Measurements from ENCODE around the gene TESPA1. TPM values are rescaled to one million over a fixed set of nuclear protein-coding genes. Genes with fewer than 3 reads are reported as not detected.

The TESPA1 gene, protein sequence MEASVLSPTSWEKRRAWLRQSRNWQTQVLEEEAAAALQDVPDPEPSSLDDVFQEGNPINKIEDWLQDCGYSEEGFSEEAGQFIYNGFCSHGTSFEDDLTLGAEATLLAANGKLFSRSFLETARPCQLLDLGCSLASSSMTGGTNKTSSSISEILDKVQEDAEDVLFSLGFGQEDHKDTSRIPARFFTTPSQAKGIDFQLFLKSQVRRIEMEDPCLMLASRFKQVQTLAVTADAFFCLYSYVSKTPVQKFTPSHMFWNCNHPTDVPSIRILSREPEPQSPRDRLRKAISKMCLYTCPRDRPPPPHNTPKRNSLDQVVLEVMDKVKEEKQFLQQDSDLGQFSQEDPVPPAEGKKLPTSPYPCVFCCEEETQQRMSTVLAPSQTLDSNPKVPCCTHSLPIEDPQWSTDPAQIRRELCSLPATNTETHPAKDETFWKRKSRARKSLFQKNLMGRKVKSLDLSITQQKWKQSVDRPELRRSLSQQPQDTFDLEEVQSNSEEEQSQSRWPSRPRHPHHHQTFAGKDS
- 221 and 225 TPM in 2 replicates for total RNA-seq

DNA sequence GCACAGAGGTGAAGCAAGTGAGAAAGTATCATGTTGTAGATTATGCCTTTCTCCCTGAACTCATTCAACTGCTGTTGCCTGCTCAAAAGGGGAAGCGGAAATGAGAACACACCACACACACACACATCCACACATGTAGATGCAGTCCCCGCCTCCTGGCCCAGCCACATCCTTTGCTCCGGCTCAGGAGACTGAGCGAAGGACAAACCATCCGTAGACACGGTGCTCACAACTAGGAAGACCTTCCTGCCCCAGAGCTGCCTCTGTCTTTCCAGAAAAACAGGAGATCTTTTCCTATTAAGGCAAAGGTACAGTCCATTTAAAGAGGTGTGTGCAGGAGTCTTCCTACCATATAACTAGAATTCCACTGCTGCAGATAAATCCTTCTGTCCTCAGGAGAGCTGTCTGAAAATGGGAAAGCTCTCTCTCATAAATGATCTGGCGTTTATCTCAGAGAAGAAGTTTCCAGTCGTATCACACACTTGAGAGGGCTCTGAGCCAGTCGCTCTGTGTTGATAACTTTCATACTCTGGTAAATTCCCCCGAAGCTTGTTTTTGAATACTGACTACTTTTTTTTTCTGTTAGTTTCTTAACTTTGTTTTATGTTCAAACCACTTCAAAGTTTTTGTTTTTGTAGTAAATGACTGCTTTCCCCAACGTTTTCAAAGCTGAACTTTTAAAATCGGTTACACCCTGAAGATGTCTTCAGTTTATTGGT lies at the start of gene TESPA1:
Gene TESPA1 (minus strand): TSS at position 105 of the 719 bp plus-strand sequence. CDS start 10,200 bp downstream, outside the sequence.
- intact Hi-C loops (cut with micrococcal nuclease), result loop anchor here (1.0 to 10.0 kb wide), 3 partner anchors 50 to 570 kb away; partner anchors contain the start of genes ITGA5 and NCKAP1L

DNA sequence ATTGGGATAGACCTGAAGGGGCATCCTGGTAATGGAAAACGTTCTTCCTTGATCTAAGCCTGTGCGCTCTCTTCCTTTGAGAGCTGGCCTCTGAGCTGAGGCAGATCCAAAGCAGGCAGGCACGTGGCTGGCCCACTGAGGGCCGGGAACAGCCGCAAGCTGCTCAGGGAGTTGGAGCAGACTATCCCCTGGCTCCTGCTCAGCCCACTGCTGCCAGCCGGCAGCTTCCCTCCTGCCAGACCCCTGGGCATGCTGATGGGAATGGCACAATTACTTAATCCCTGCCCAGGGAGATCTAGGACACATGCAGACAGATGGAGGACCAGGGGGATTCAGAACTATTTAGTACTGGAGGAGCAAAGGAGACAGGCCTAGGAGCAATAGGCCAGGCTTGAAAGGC lies 49.7 kb upstream of the TESPA1 start:
- intact Hi-C loops (cut with micrococcal nuclease), result no loop called here

DNA sequence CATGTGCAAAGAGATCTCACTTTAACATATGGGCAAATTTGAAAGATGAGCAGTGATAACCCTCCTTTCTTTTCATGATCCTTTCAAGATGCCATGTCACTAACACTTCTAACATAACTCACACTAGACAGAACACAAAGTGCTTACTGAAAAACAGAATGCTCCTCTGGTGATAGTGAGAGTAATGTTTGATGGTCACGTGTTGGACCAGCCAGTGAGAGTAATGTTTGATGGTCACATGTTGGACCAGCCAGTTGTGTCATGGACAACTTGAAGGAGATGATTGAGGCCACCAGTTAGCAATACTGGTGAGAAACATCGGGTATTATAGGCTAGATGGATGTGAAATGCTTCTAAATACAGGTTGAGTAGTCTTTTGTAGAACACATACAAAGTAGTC lies 40.9 kb upstream of the TESPA1 start:
- intact Hi-C loops (cut with micrococcal nuclease), result no loop called here

DNA sequence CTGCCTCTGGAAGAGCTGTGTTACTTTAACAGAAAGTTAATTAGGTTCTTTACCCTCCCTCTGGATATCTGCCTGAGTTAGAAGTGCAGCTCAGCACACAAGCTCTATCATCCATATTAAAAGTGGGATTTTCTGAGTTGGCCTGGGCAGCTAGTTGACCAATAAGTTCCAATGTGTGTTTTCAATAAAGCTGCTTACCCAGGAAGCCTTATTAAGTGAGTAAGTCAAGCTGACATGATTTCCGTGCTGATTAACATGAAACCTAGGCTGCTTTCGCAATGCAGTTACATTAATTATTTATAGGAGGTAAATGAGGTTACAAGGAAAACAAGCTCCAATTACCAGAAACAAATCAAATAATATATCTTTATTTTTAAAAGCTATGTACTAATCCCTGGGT lies 40.0 kb upstream of the TESPA1 start:
- intact Hi-C loops (cut with micrococcal nuclease), result no loop called here

DNA sequence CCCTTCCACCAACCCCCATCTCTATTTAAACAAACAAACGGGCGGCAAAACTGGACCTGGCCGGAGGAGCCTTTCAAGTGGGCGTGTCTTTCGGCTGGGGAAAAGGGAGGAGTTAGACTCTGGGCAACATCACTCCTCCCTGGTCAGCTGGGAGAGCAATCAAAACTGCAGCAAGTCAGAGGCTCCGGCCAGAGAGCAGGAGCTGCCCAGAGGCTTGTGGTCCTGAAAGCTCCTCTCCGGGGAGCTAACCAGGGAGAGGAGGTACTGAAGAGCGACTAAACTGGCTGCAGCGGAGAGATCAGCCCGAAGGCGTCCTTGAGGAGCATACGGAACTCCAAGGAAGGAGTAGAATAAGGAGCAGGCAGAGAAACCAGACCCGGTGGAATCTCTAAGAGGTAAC lies 35.2 kb upstream of the TESPA1 start, which contains the start of gene NEUROD4:
Gene NEUROD4 (plus strand): TSS at position 191 of the 400 bp plus-strand sequence. CDS start 6,466 bp downstream, outside the sequence.
- intact Hi-C loops (cut with micrococcal nuclease), result no loop called here

DNA sequence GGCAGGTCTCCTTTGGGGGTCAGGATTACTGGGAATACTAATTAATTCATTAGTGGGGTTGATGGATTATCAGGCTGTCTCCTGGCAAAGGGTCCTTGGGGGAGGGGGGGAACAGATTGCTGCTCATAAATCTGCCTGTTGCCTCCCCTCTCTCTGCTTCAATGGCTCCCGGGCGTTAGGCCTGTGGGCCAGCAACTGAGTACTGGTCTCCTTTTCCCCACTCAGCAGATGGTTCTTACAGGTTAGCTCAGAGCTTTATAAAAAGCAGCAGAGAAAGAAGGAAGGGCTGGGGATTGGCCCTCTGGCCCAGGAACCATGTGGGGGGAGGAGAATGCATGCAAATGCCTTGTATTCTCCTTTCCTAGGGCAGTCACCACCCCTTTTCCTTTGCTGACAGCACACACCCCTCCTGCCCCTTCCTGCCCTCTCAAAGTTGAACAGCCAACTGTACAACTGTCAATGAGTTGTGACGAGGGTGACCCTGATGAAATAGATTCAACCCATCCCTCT lies 32.9 kb upstream of the TESPA1 start:
- intact Hi-C loops (cut with micrococcal nuclease), result no loop called here

DNA sequence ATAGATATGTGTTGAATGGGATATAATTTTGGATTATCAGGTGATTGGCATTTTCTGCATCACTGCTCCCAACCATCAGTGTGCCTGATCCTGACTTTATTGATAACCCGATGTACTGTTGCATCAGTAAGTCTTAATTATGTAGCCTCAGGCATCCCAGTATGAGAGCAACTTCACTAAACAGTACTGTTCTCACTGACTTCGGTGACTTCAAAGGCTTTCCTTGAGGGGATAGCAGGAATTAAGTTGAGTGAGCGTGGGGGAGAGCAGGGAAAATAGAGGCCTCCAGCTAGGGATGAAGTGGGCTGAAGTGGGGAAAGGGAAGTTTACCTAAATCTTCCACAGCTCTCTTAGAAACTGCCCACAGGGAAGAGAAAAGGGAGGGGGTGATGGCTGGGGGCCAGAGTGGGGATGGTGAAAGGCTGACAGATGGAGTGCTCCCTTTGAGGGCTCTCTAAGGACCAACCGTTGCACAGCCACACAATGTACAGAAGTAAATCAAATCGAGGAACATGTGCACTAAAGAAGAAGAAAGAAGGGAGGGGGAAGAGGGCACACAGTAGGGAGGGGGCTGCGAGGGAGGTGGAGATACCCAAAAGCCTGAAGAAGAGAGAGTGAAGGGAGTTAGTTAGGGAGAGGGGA lies 24.5 kb upstream of the TESPA1 start:
- intact Hi-C loops (cut with micrococcal nuclease), result no loop called here

DNA sequence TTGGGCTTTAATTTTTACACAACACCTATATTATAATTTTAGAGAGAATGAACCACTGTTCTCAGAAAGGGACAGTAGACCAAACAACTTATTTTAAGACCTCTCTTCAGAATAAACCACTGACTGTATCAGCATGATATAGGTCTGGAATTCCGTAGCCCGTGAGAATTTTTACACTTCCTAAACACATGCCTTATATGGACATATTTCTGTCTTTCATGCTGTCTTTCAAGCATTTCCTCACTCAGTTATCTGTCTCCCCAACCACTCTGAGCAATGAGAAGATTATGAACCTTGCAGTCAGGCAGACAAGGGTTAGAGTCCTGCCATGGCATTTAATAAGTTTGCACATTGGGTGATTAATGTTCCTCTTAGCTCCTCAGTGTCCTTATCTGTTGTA lies 17.8 kb upstream of the TESPA1 start:
- intact Hi-C loops (cut with micrococcal nuclease), result no loop called here

DNA sequence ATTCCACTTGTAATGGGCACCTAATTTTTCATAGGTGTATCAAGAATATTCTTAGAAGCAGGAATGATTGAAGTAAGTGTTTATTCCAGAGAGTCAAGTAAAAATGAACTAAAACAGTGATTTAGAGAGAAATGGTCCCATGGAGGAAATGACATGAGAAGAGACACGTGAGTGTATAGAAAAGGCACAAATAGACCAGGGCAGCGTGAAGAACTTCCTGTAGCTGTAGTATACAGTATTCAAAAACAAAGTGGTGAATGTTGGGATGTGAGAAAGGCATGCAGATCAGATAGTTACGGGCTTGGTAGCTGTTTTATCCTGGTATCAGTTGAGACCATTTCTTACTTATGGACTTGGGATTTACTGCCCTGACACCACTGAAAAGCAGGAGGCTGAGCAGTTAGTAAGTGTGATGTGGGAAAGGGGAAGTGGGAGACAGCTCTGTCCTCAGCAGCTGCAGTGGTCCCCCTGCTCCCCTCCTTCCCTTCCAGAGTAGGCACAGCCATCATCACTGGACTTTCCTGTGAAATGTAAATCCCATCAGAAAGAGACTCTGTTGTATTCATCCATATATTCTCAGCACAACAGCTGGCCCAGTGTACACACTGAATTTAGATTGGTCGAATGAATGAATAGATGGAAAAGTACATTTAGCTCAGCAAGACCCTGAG lies 16.8 kb upstream of the TESPA1 start:
- intact Hi-C loops (cut with micrococcal nuclease), result no loop called here

DNA sequence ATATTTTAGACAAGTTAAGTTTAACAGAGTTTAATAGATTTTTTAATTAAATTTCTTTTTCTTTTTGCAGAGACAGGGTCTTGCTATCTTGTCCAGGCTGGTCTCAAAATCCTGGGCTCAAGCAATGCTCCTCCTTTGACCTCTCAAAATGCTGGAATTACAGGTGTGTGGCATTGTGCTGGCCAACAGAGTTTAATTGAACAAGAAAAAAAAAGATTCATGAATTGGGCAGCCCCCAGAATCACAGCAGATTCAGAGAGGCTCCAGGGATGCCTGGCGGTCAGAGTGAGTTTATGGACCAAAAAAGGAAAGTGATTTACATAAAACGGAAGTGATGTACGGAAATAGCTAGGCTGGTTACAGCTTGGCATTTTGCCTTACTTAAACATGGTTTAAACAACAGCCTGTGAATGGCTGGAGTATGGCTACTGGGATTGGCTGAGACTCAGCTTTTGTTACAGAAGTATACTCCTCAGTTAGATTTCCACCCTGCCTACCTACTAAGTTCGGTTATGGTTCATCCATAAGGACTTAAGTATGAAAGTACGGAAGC lies 14.5 kb upstream of the TESPA1 start:
- intact Hi-C loops (cut with micrococcal nuclease), result no loop called here

DNA sequence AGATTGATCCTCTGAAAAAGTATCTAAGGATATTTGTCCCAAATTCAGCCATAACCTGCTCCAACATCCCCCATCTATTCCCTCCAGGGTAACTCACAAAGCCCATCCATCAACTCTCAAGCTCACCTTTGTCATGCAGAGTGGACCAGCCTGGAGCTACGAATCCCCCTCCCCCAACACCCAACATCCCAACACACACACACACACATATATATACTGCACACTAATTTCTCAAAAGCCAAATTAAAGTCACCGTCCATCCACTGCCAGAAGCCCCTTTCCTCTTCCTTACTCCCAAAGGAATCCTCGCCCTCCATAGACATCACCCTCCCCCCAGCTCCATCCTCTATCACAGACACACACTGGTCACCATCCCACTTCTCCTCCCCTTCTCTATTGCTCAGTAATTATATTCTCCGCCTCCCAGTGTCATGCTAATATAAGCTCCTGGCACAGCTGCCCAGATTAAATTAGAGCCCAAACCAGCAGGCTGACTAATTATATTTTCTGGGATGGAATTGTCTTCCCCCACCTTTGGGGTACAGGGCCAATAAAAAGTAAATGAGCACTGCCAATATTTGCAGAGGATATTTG lies 13.5 kb upstream of the TESPA1 start:
- intact Hi-C loops (cut with micrococcal nuclease), result no loop called here

DNA sequence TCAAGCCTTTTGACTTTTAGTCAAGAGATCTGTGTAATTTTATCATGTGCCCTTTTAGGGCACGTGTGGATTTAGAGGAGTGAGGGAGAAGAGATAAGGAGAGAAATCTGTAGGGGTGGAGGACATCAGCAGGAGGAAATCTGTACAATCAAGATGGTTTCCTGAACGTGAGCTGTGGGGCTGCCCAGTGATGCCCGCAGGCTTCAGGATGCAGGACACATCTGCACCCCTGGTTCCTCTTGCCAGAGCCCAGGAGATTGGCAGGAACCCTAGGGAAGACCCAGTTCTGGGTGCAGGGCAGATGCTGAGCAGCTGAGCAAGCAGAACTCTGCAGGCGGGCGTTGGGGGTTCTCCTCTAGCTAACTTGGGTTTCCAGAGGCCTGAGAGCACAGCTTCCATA lies 11.6 kb upstream of the TESPA1 start:
- intact Hi-C loops (cut with micrococcal nuclease), result no loop called here

DNA sequence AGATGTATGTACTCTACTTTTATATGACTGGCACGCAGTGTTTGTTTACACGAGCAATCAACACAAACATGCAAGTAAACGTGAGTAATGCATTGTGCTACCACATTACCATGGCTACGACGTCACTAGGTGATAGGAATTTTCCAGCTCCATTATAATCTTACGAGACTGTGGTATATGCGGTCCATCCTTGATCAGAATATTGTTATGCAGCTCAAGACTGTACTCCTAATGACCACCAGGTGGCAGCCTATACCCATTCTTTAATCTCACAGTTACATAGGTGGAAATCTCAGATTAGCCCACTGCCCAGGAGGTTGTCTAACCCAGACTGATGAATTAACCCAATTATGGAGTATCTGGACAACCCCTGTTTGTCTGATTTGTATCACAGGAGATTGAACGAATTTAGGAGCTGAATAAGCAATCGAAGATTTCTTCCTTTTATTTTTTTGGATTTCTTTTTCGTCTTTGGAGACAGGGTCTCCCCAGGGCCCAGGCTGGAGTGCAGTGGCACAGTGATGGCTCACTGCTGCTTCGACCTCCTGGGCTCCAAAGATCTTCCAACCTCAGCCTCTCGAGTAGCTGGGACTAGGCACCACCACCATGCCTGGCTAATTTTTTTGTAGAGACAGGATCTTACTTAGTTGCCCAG lies 8.7 kb upstream of the TESPA1 start:
- intact Hi-C loops (cut with micrococcal nuclease), result loop anchor here (1.0 to 5.0 kb wide), 5 partner anchors 75 to 291 kb away; partner anchors contain the start of gene MUCL1

DNA sequence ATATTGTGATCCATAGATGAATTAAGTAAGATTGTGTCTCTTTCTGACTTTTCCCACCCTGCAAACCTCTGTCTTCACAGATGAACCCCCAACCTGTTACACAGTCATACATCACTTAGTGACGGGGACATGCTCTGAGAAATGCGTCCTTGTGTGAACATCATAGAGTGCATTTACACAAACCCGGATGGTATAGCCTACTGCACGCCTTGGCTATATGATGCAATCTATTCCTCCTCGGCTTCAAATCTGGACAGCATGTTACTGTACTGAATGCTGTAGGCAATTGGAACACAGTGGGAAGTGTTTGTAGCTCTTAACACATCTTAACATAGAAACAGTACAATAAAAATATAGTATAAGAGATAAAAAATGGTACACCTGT lies 7.4 kb upstream of the TESPA1 start:
- intact Hi-C loops (cut with micrococcal nuclease), result loop anchor here (1.0 to 5.0 kb wide), 6 partner anchors 9 to 289 kb away; partner anchors contain the start of gene MUCL1

DNA sequence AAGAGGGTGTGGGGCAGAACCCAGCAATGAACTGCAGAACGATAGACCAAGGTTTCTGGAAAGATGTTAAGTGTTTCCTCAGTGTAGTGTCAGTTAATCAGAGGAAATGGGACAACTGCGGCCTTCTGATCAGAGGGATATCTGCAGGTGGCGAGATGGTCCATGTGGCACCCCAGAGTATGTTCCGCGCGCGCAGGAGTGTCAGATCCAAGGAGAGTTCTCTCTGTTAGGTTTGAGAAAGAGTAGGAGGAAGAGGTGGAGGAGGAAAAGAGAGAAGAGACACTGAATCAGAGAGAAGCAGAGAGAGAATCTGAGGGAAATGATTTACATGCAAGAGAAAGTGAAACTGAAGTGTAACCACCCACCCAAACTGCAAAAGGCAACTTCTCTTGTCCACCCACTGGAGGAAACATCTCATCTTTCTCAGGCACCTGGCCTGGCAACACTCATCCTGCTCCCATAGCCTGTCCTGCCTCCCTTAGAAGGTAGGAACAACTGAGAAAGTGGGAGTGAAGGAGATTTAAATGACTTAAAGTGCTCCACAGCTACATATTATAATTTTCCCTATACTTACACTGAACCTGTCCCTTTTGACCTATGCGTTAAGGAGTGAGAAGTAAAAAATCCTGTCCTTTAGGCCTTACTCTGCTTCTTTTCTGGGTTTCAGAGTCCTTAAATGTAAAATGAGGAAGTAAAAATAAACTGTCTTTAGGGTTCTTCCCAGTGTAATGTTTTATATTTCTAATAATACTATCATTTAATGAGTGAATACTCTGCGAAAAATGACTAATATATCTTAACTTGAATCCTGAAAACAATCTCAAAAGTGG lies 6.8 kb upstream of the TESPA1 start:
- intact Hi-C loops (cut with micrococcal nuclease), result loop anchor here (1.0 to 5.0 kb wide), 4 partner anchors 8 to 242 kb away; no protein-coding TSS in a partner anchor

DNA sequence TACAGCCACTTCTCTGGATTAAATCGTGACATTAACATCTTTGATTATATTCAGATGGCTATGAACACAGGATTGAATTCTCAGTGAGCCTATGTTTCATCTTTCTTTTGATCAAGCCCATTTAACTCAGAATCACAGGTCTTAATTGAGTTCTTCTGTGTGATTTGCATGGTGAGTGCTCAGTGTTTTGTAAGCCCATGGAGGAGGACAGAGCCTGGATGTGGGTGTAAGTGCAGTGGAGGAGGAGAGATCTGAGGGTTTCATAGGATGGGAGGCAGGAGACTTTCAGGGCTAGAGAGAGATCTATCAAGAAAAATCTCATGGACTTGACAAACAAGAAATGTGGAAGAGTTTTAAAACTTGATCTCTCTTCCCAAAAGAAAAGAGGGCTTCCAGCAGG lies 5.3 kb upstream of the TESPA1 start:
- intact Hi-C loops (cut with micrococcal nuclease), result loop anchor here (2.0 to 10.0 kb wide), 3 partner anchors 13 to 575 kb away; partner anchors contain the start of gene ITGA5

DNA sequence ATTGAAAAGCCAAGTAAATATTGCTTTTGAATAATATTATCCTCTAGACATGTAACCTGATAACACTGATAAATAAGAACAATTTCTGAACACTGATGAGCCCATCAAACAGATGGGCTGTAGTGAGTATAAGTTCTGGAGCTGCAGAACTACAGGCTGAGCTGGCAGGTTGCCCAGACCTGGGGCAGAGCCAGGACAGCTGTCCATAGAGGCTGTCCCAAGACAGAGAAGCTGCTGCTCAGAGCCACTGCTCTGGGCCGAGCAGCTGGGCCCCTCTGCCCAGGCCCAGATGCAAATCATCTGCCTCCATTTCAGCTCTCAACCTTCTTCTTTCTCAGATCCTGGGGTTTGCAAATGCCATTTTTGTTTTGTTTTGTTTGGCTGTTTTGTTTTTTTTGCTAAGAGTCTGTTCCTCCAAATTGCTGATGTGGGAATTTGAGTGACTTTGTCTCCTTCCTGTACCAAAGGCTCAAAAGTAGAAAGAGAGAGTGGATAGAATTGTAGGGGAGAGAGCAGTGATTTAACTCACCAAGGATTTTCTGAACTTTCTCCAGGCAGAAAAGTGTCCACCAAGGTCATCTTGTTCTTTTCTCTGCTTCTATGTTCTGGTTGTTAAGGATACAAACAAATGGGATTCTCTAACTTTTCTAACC lies 4.0 kb upstream of the TESPA1 start:
- intact Hi-C loops (cut with micrococcal nuclease), result loop anchor here (10.0 kb wide), 1 partner anchor 574 kb away; the partner anchor contains the start of gene ITGA5

Measured in T-helper 2 cell treated with Interferon-gamma antibody and Interleukin-4, amounts not matched to agents 100 ng/mL and 5 ng/mL, for 36 hours (primary cell).